ENCODE results near the gene HOTAIR.
A peak's percentile ranks its signal among the peaks of the same experiment; 100 is the strongest.

HOTAIR gene

DNA sequence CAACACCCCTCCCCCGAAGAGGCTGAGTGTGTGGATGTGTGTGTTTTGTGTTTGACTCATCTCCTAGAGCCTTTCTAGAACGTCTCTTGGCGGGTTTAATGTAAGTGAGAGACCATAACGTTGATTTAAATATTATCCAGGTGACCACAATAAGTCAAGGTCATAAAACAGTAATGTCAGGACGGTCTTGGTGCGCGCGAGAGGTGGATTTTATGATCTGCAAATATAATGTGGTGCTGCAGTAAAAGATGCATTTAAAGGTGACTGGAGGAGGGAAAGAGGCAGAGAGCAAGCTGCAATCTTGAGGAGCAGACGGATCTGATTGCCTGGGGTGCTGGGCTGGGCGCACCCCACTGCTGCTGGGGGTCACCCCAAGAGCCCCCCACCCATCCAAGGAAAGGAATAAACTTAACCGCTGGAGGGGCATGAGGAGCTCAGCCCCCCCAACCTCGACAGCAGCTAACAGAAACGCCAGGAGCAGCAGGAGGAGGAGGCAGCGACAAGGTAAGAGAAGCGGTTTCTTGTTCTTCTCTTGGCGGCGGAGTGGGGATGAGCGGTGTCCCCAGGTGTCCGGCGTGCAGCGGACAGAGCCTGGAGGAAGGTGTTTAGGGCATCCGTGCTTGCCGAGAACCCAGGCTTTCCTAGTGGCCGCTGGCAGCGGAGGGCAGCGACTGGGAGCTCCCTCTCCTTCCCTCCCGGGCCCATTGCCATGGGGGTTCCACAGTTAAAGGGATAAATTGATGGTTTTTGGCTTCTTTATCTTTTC lies 15.7 kb upstream of the HOTAIR start:
- DNase-seq (ENCODE audit: low read depth), result no peak
- H3K4me3 ChIP-seq (ENCODE audit: control insufficient read depth, low read depth, low read length), result peak overlapping the region; percentile 25
- TF ChIP-seq, protein P1, sequence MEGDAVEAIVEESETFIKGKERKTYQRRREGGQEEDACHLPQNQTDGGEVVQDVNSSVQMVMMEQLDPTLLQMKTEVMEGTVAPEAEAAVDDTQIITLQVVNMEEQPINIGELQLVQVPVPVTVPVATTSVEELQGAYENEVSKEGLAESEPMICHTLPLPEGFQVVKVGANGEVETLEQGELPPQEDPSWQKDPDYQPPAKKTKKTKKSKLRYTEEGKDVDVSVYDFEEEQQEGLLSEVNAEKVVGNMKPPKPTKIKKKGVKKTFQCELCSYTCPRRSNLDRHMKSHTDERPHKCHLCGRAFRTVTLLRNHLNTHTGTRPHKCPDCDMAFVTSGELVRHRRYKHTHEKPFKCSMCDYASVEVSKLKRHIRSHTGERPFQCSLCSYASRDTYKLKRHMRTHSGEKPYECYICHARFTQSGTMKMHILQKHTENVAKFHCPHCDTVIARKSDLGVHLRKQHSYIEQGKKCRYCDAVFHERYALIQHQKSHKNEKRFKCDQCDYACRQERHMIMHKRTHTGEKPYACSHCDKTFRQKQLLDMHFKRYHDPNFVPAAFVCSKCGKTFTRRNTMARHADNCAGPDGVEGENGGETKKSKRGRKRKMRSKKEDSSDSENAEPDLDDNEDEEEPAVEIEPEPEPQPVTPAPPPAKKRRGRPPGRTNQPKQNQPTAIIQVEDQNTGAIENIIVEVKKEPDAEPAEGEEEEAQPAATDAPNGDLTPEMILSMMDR (IDR thresholded peaks at IDR 0.05; ENCODE audit: control insufficient read depth, insufficient read depth, low read depth, low read length, missing control alignments), result no peak

DNA sequence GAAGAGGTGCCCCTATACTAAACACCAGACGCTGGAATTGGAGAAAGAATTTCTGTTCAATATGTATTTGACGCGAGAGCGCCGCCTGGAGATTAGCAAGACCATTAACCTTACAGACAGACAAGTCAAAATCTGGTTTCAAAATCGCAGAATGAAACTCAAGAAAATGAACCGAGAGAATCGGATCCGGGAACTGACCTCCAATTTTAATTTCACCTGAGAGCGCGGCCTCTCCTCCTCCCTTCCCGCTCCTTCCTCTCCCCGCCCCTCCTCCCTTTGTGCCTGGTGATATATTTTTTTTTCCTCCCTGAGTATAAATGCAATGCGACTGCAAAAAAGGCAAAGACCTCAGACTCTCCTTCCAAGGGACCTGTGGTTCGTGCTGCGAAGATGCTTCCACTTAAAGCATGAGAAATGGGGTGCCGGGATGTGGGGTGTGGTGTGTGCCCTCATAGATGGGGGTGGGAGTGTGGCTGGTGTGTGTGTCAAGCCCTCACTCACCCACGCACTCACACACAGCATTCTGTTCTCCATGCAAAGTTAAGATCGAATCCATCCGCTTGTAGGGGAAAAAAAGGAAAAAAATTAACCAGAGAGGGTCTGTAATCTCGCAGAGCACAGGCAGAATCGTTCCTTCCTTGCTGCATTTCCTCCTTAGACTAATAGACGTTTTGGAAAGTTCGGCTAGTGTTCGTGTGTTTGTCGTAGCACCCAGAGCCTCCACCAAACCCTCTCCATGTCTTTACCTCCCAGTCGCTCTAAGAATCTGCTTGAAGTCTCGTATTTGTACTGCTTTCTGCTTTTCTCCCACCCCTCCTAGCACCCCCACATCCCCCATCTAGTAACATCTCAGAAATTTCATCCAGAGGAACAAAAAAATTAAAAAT lies 14.7 kb upstream of the HOTAIR start:
- peak overlapping the region; percentile 32 for H3K4me3 ChIP-seq (ENCODE audit: control insufficient read depth, low read depth, low read length)
- no peak for DNase-seq (ENCODE audit: low read depth)
- TF ChIP-seq, protein P1 (IDR thresholded peaks at IDR 0.05; ENCODE audit: control insufficient read depth, insufficient read depth, low read depth, low read length, missing control alignments), result peak; percentile 59

- TF ChIP-seq, protein P1 (IDR thresholded peaks at IDR 0.05; ENCODE audit: control insufficient read depth, insufficient read depth, low read depth, low read length, missing control alignments), result no peak
- H3K4me3 ChIP-seq (ENCODE audit: control insufficient read depth, low read depth, low read length), result no peak overlapping the region
- DNase-seq (ENCODE audit: low read depth), result no peak
These were observed 13.9 kb upstream of the HOTAIR start for GRCh38 chr12:53988541-53989226.

- DNase-seq (ENCODE audit: low read depth), result no peak
- TF ChIP-seq, protein P1 (IDR thresholded peaks at IDR 0.05; ENCODE audit: control insufficient read depth, insufficient read depth, low read depth, low read length, missing control alignments), result no peak
- H3K4me3 ChIP-seq (ENCODE audit: control insufficient read depth, low read depth, low read length), result peak overlapping the region; percentile 64
These were observed 13.1 kb upstream of the HOTAIR start for GRCh38 chr12:53987787-53988230.

DNA sequence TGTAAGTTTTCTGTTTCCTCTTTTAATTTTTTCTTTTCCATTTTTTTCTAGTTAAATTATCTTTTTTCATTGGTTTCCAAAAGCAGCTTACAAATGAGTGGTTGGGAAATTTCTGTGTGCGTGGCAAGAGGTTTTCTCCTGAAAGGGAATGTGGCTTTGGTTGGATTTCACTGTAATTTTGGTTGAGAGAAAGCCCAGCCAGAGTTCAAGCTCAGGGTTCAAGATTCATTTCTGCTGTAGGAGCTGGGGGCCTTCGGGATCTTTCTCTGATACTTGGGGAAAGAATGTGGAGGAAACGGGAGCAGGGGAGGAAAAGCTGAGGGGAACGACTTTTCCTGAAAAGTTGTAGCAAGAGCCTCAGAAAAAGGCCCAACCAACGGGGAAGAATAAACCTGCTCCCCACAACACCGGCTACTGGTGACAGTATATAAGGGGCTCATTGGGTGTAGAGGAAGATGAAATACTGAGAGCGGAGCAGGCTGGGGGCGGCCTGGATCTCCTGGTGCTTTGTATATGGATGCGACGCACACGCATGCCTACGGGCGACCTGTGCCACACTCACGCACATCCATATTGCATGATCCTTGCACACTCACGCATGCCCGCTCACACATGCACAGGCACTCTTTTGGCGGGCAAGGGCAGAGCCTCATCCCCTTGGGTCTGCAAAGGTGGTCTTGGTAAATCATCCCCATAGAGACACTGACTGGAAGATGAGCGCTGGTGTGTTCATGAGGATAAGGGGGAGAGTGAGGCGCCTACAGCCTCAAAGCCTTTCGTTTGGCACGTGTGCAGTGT lies 12.1 kb upstream of the HOTAIR start:
- TF ChIP-seq, protein P1 (IDR thresholded peaks at IDR 0.05; ENCODE audit: control insufficient read depth, insufficient read depth, low read depth, low read length, missing control alignments), result no peak
- peak overlapping the region; percentile 64 for H3K4me3 ChIP-seq (ENCODE audit: control insufficient read depth, low read depth, low read length)
- no peak for DNase-seq (ENCODE audit: low read depth)

All from AG09309 (cell line).